Measurements from ENCODE around the gene ZNF280D.

GRCh38 chr15:56654216-56654615, 79.1 kb downstream of the ZNF280D start:
- TF ChIP-seq POLR2AphosphoS5 (IDR thresholded peaks at IDR 0.05; ENCODE audit: low read depth, low read length), result no peak
- no peak for TF ChIP-seq MAX (IDR thresholded peaks at IDR 0.05)
- no peak for TF ChIP-seq CTCF (IDR thresholded peaks at IDR 0.05; ENCODE audit: control extremely low read depth in 1 of 3, insufficient read depth in 1 of 3, low read depth in 1 of 3, low read length in 3 of 3)
- no peak for TF ChIP-seq SIX5 (IDR thresholded peaks at IDR 0.05; ENCODE audit: low read depth, low read length)
- TF ChIP-seq CREB1 (IDR thresholded peaks at IDR 0.05), result no peak

Measured in H1 (cell line).